Motor neuron (in vitro differentiated cells): ENCODE results near the gene CDH13. TPM values are rescaled to one million over a fixed set of nuclear protein-coding genes. Genes with fewer than 3 reads are reported as not detected.

Experiments
- ATAC-seq, 8 experiments: fragments of 200-7000 bp; cut with Tn5 transposase; replicated peaks in 6 of 8; 2 replicates each; pipeline ENCODE4 v1.8.0; 2021; ENCODE audit warnings: mild to moderate bottlenecking in 8 of 8, moderate library complexity in 8 of 8
- H3K27ac ChIP-seq, 2 donors: fragments of 250-450 bp; sonication (Bioruptor Pico); 2 replicates each; pipeline ENCODE4 v1.9.0; 2021; ENCODE audit warnings: antibody characterized with exemption in 2 of 2, mild to moderate bottlenecking in 2 of 2, moderate library complexity in 1 of 2
- H3K4me1 ChIP-seq, 2 donors: fragments of 250-450 bp; sonication (Bioruptor Pico); replicated peaks in 1 of 2; 2 replicates each; pipeline ENCODE4 v1.6.1; 2021; ENCODE audit warnings: antibody characterized with exemption in 2 of 2, mild to moderate bottlenecking in 2 of 2, moderate library complexity in 1 of 2
- H3K4me3 ChIP-seq, 5 donors: fragments of 250-450 bp; sonication (Bioruptor Pico); 2 replicates each; pipeline ENCODE4 v1.9.0; 2021; ENCODE audit warnings: antibody characterized with exemption in 5 of 5, mild to moderate bottlenecking in 5 of 5, moderate library complexity in 4 of 5
- WGBS, 10 experiments: fragments of 450-650 bp; shearing (Covaris generic); methylation state at CpG; one replicate each; pipeline ENCODE4 v1.0.0; 2022; 5-methylcytosine and 5-hydroxymethylcytosine counted together
- in situ Hi-C, 9 experiments: fragments of 400-800 bp; cut with MboI; loops; one replicate each; pipeline ENCODE4 v1.15.0; 2021; ENCODE audit warnings: low sequenced_read_pairs in 9 of 9, low pct_unique_long_range_greater_than_20kb in 2 of 9; ENCODE audit not compliant: unreplicated experiment in 9 of 9
- total RNA-seq, 8 experiments: library from RNA; unstranded; fragments of 300-600 nt; gene quantifications; 2 replicates each; pipeline versions ENCODE4 v1.2.3 to v1.2.4, GENCODE V29; 2022

Gene CDH13
- total RNA-seq, 8 experiments from 2014 or later: 0.42 to 10.3 (median 3.4) TPM

DNA sequence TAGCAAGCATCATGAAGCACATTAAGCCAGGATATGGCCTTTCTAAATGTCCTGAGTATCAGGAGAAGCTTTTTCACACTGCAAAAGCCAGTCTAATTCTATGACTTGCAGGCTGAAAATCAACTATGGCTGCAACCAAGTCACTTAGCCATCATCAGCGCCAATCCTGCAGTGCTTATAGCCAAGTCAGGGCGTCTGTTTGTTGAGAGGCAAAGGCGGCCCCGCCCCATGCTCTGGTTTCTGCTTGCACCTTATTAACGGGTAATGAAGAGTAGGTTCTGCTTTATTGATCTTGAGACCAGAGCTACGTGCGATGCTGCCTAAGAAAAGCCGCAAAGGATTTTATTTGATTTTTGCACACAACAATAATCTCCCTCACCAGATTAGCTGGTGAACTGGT is 88.4 kb downstream of the CDH13 start:
- in situ Hi-C loops: no loop called here
- WGBS, 10 experiments: 61 to 100% (median 92%) methylated on average over 1 to 8 of the region's 8 CpGs; no CpG with 5 or more reads in 2 of the 10 experiments
- H3K27ac ChIP-seq: no peak overlapping the region
- no peak overlapping the region for H3K4me3 ChIP-seq
- ATAC-seq: no peak
- H3K4me1 ChIP-seq: peaks cover 0 to 9% of the 10 kb centered on the region in 2 donors

DNA sequence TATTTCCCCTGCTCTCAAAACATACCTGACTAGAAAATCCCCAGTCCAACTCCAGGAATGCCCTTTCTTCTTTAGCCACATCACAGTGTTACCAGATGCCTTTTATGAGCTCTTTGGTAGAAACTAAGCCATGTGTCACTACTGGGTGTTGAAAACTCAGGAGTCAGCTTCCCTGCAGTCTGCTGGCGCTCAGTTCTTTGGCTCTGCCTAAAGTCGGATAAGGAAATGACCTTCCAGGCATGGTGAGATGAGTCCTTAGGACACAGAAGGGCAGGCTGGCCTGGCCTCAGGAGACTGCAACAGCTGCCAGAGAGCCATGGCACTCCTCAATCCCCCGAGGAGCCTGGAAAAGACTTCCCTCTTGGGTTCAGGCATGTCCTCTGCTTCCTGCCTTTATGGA is 89.1 kb downstream of the CDH13 start:
- no peak for ATAC-seq
- H3K27ac ChIP-seq: no peak overlapping the region
- in situ Hi-C loops: no loop called here
- no peak overlapping the region for H3K4me3 ChIP-seq
- 6 to 83% (median 80%) methylated on average over 1 to 2 of the region's 3 CpGs; no CpG with 5 or more reads in 6 of the 10 experiments for WGBS, 10 experiments
- peaks cover 0 to 9% of the 10 kb centered on the region in 2 donors for H3K4me1 ChIP-seq

DNA sequence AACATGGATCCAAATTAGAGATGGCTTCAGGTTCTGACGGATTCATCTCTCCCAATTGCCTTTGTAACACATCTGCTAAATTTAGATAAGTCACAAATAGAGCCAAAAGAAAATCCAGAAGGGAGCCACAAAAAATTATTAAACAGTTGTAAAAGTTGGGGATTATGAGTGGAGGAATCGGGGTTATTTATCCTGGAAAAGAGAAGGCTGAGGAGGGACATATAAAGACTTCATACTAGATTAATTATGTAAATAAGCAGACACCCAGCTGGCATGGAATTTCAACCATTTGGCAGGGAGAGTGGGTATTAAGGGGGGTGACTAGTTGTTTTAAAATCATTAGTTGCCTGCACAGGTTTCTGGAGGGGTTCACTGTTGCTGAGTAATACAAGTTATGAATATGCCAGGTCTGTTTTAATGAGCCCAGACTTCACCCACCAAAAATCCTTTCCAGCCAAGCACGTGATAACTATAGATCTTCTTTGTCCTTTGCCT is 89.6 kb downstream of the CDH13 start:
- Histone ChIP-seq H3K4me1 (peaks cover 0 to 9% of the 10 kb centered on the region in 2 donors), H3K4me3 (no peak overlapping the region), H3K27ac (no peak overlapping the region)
- no peak for ATAC-seq
- 6 to 100% (median 67%) methylated on average over 1 to 3 of the region's 3 CpGs; no CpG with 5 or more reads in 1 of the 10 experiments for WGBS, 10 experiments
- in situ Hi-C loops: no loop called here

DNA sequence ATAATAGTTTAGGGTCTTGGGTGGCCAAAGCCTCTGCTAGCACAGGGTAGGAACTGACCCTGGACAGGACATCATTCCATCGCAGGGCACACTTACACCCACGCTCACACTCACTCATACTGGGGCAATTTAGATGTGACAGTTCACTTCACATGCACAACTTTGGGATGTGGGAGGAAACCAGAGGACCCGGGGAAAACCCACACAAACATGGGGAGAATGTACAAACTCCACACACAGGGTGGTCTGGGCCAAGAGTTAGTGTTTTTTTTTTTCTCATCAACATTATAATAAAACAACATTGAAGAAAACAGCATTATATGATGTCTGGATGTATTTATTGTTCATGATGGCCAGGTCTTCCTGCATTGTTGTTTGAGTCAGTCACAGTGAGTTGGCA is 93.6 kb downstream of the CDH13 start:
- no peak overlapping the region for H3K27ac ChIP-seq
- H3K4me3 ChIP-seq: no peak overlapping the region
- 0 to 100% (median 90%) methylated on average over 1 to 3 of the region's 3 CpGs; no CpG with 5 or more reads in 3 of the 10 experiments for WGBS, 10 experiments
- in situ Hi-C loops: no loop called here
- H3K4me1 ChIP-seq: no peaks in the 10 kb centered on the region
- no peak for ATAC-seq

DNA sequence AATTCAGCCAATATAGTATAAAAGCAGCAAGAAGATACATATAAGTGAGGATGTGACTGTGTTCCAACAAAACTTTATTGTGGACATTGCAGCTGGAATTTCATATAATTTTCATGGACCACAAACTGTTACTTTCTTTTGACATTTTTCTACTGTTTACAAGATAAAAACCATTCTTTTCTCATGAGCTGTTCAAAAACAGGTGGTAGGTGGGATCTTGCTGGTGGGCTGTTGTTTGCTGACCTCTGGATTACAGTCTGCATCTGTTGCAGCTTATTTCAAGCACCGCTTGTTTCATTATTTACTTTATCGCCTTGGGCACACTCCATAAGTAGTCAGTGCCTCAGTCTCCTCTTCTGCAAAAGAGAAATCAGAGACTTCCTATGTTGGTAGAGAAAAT is 99.5 kb downstream of the CDH13 start:
- no peak for ATAC-seq
- in situ Hi-C loops: no loop called here
- no peak overlapping the region for H3K27ac ChIP-seq
- 62 to 100% (median 95%) methylated on average over 1 to 2 of the region's 2 CpGs; no CpG with 5 or more reads in 3 of the 10 experiments for WGBS, 10 experiments
- H3K4me3 ChIP-seq: no peak overlapping the region
- no peaks in the 10 kb centered on the region for H3K4me1 ChIP-seq

DNA sequence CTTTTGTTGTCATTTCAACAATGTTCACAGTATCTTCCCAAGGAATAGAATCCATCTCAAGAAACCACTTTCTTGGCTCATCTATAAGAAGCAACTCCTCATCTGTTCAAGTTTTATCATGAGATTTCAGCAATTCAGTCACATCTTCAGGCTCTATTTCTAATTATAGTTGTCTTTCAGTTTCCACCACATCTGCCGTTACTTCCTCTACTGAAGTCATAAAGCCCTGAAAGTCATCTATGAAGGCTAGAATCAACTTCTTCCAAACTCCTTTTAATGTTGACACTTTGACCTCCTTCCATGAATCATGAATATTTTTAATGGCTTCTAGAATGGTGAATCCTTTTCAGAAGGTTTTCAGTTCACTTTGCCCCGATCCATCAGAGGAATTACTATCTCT is 102.1 kb downstream of the CDH13 start:
- ATAC-seq: no peak
- in situ Hi-C loops: no loop called here
- WGBS, 10 experiments: 78 to 100% (median 85%) methylated on average over 1 to 2 of the region's 2 CpGs
- no peak overlapping the region for H3K4me3 ChIP-seq
- H3K4me1 ChIP-seq: no peaks in the 10 kb centered on the region
- no peak overlapping the region for H3K27ac ChIP-seq

DNA sequence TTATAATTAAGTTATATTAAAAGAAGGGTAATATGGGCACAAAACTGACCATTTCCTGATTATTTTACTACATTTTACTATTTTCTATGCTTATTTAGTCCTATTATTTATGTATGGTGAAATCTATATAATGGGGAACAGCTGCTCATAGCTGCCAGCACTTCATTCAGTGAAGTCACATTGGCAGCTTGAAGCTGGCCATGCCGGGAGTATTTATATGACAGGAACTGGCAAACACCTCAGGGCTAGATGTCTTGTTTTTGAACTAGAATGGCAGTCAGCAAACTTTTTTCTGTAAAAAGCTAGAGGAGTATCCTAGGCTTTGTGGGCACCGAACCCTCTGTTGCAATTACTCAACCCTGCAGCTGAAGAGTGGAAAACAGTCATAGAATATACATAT is 104.1 kb downstream of the CDH13 start:
- WGBS, 10 experiments: 44 to 100% (median 90%) methylated on average over 1 to 2 of the region's 2 CpGs; no CpG with 5 or more reads in 1 of the 10 experiments
- in situ Hi-C loops: no loop called here
- ATAC-seq: no peak
- H3K27ac ChIP-seq: no peak overlapping the region
- no peak overlapping the region for H3K4me3 ChIP-seq
- peaks cover 0 to 7% of the 10 kb centered on the region in 2 donors for H3K4me1 ChIP-seq

DNA sequence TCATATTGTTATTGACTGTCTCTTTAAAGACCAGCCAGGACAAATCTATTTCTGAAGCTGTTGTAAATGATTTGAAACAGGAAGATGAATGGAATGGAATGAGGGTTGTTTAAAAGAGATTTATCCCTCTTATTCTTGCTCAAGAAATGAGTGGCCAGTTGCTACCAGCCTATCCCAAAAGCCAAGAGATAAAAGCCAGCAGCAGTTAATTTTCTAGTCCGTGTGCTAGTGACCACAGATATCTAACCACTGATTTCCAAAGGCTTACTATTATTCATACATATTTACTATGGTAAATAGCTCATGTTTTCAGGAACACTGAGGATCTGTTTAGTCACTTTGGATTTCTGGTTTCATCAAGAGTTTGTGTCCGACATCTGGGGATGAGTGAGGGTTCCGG is 105.7 kb downstream of the CDH13 start:
- ATAC-seq: no peak
- 20 to 100% (median 80%) methylated on average over 1 to 3 of the region's 3 CpGs; no CpG with 5 or more reads in 1 of the 10 experiments for WGBS, 10 experiments
- in situ Hi-C loops: no loop called here

DNA sequence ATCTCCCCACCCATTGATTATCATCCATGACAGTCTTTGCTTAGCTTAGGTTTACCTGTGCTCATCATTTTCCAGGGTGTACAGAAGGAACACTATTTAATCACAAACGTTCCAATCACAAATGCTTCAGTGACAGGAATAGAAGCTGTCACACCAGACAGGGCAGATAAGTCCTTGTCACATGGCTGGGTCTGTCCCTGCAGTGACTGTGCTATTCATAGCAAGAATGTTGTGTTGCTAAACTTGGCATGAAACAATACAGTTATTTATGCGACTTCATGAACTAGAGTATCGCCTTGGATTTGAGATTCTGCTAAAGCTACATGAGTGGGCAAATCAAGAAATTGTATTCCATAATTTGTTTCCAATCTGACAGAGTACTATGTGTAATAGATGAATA is 108.4 kb downstream of the CDH13 start:
- in situ Hi-C loops: no loop called here
- WGBS, 10 experiments: 0 to 80% (median 32%) methylated on average over 1 to 3 of the region's 3 CpGs; no CpG with 5 or more reads in 2 of the 10 experiments
- Histone ChIP-seq H3K4me1 (peaks cover 0 to 8% of the 10 kb centered on the region in 2 donors), H3K4me3 (no peak overlapping the region), H3K27ac (no peak overlapping the region)
- peak in 6 of 8 experiments; percentile 25 to 63 (median 50) for ATAC-seq

More for the DNA sequence above, 105.7 kb downstream of the CDH13 start:
- Histone ChIP-seq H3K27ac (no peak overlapping the region), H3K4me1 (peaks cover 0 to 8% of the 10 kb centered on the region in 2 donors), H3K4me3 (no peak overlapping the region)

DNA sequence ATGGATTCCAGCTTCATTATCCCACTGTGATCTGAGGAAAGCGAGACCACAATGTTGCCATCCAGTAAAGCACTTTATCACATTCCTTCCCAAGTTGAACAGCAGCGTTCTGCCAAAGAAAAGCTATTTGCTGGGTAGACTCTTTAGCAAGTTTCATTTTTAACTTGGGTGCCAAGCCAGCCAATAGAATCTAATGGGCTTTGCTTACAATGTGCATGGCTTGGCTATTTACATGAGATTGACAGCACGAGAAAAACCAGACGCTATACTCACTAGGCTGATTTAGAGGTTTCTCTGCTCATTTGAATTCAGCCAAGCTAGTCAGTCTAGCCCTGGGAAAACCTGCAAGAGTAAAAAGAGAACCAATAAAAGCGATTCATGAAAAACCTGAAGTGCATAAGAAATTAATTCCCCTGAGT is 108.9 kb downstream of the CDH13 start:
- Histone ChIP-seq H3K27ac (no peak overlapping the region), H3K4me3 (no peak overlapping the region), H3K4me1 (peaks cover 0 to 8% of the 10 kb centered on the region in 2 donors)
- peak in 6 of 8 experiments; percentile 30 to 77 (median 42) for ATAC-seq
- in situ Hi-C loops: no loop called here
- 16 to 93% (median 53%) methylated on average over 1 to 5 of the region's 5 CpGs; no CpG with 5 or more reads in 1 of the 10 experiments for WGBS, 10 experiments

DNA sequence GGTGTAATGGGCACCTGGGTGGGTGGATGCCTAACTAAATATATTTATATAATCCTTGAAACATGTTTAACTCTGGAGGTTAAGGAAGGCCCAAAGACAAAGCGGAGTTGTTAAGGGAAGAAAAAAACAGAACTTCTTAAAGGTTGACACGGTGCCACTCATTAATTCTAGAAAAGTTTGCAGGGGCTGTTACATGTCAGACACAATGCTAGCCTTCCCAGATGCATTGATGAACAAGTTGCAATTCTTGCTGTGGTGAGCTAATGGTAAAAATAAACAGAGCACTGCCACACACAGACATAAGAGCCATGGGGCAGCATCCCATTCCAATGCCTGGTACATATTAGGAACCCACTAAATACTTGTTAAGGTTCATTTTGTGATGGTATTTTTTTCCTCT is 109.5 kb downstream of the CDH13 start:
- in situ Hi-C loops: no loop called here
- Histone ChIP-seq H3K4me1 (peaks cover 0 to 8% of the 10 kb centered on the region in 2 donors), H3K4me3 (no peak overlapping the region), H3K27ac (no peak overlapping the region)
- peak in 1 of 8 experiments; percentile 27 for ATAC-seq
- 69 to 100% (median 87%) methylated on average over 1 to 2 of the region's 2 CpGs; no CpG with 5 or more reads in 2 of the 10 experiments for WGBS, 10 experiments

DNA sequence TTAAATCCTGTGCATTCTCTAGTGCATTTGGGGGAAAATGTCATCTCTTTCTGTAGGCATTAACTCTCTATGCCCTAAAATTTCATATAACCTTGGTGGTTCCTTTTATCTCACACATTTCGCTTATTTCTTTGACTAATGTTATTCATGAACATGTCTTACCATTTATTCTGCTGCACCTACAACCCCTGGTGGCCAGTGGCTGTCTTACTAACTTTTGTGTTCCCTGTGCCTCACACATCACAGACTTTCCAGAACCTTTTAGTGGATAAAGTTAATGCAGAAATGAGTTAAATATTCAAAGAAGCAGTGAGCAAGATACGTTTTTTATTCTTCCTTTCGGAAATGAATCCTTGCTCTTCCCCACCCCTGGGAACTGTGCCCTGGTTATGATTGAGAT is 111.9 kb downstream of the CDH13 start:
- peaks cover 0 to 8% of the 10 kb centered on the region in 2 donors for H3K4me1 ChIP-seq
- ATAC-seq: peak in 2 of 8 experiments; percentile 16 to 56
- 4 to 90% (median 50%) methylated on average over 1 to 3 of the region's 3 CpGs for WGBS, 10 experiments
- H3K4me3 ChIP-seq: no peak overlapping the region
- no peak overlapping the region for H3K27ac ChIP-seq
- in situ Hi-C loops: no loop called here

DNA sequence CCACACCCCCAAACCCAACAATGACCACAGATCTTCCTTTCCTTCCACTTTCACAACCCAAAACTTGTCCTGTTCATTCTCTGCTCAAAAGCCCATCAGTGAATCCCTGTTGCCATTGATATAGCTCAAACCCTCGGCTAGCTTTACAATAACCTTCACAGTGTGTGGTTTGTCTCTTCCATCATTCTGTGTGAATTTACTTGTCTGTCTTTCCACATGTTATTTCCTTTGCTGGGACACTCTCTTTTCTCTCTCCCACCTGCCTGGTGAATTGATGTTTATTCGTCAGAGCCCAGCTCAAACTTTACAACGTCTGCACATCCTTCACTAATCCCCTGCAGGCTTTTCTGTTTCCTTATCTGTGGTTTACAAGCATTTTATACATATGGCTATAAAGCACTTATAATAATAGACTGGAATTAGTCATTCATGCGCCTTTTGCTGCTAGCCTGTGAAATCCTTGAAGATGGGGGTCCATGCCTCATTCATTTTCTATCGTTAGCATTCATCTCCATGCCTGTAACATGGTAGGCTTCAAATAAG is 114.4 kb downstream of the CDH13 start:
- Histone ChIP-seq H3K4me1 (no peaks in the 10 kb centered on the region), H3K4me3 (no peak overlapping the region), H3K27ac (no peak overlapping the region)
- in situ Hi-C loops: no loop called here
- 10 to 81% (median 52%) methylated on average over 2 to 5 of the region's 5 CpGs for WGBS, 10 experiments
- no peak for ATAC-seq

DNA sequence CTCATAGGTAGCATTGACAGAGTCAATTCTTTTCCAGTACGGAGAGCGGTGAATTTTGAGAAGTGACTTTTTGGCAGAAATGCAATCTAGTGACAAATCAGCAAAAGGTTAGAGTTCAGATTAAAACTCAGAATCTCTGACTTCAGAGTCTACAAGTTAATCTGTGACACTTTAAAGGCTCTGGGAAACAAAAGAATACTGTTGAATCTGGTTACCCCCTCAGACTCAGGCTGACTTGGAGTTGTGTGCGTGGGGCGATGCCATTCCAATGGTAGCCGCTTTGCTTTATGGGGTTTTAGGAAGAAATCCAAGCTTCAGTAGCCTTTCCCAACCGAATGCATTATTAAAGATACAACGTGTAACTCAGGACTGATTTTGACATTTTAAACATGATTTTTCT is 118.2 kb downstream of the CDH13 start:
- ATAC-seq: no peak
- H3K4me1 ChIP-seq: no peaks in the 10 kb centered on the region
- 35 to 100% (median 78%) methylated on average over 1 to 7 of the region's 7 CpGs; no CpG with 5 or more reads in 3 of the 10 experiments for WGBS, 10 experiments
- in situ Hi-C loops: no loop called here
- H3K27ac ChIP-seq: no peak overlapping the region
- no peak overlapping the region for H3K4me3 ChIP-seq
